Left ventricle myocardium superior (tissue), 1 donor: ENCODE measurements around the gene NDUFS2. TPM values are rescaled to one million over a fixed set of nuclear protein-coding genes. Genes with fewer than 3 reads are reported as not detected.

Source experiments
- ATAC-seq: fragments of 200-7000 bp; cut with Tn5 transposase; one replicate; pipeline ENCODE4 v1.9.1; 2020; ENCODE audit warnings: mild to moderate bottlenecking, moderate library complexity
- DNase-seq: peaks from one replicate; pipeline ENCODE4 v3.0.0-alpha.2; 2020
- intact Hi-C: fragments of 100-400 bp; cut with micrococcal nuclease; formaldehyde crosslinking; loops from one replicate; pipeline ENCODE4 v1.11.0; 2022
- total RNA-seq: library from RNA; stranded (reverse); fragmentation: NEBNext Ultra II Directional; extraction: Animal tissue kit (Norgen Biotek cat#: 25700); gene quantifications from one replicate; pipeline ENCODE4 v1.2.1, GENCODE V29; 2021
- donor health status: DM: no; HTN: yes; CAD: no; lungs with severe emphysema.

Gene NDUFS2
- total RNA-seq, 1 donor from 2014 or later = 335 TPM

- no peak for ATAC-seq
- intact Hi-C loops = no loop called here
- no peak for DNase-seq
These were observed 10.2 kb upstream of the NDUFS2 start for GRCh38 chr1:161191971-161192370.

- peak; percentile 50 for DNase-seq
- peak; percentile 62 for ATAC-seq
- intact Hi-C loops = no loop called here
These were observed 9.4 kb upstream of the NDUFS2 start for GRCh38 chr1:161192476-161193465.

- ATAC-seq = no peak
- intact Hi-C loops = no loop called here
- DNase-seq = no peak
These were observed 8.5 kb upstream of the NDUFS2 start for GRCh38 chr1:161193561-161194235.

GRCh38 chr1:161195171-161195570 is 7.0 kb upstream of the NDUFS2 start:
- intact Hi-C loops = no loop called here
- no peak for DNase-seq
- no peak for ATAC-seq

GRCh38 chr1:161196111-161196510 is 6.1 kb upstream of the NDUFS2 start:
- no peak for ATAC-seq
- no peak for DNase-seq
- intact Hi-C loops = no loop called here

- DNase-seq (peak; percentile 69), ATAC-seq (peak; percentile 4)
- intact Hi-C loops = no loop called here
These were observed 5.4 kb upstream of the NDUFS2 start for GRCh38 chr1:161196521-161197451.

GRCh38 chr1:161197560-161198193 is 4.5 kb upstream of the NDUFS2 start:
- ATAC-seq (no peak), DNase-seq (no peak)
- intact Hi-C loops = no loop called here

GRCh38 chr1:161198194-161198896 is 3.8 kb upstream of the NDUFS2 start:
- intact Hi-C loops = no loop called here
- peak; percentile 0 for ATAC-seq
- DNase-seq = peak; percentile 59

GRCh38 chr1:161198897-161199431 is 3.2 kb upstream of the NDUFS2 start, which contains the start of gene ADAMTS4:
Gene ADAMTS4, minus strand, starts transcription at chr1:161199054. Its CDS starts 427 bp downstream, at chr1:161198627.
- ATAC-seq (peak; percentile 35), DNase-seq (peak; percentile 69)
- intact Hi-C loops = no loop called here

- ATAC-seq (no peak), DNase-seq (no peak)
- intact Hi-C loops = loop anchor here (2.0 kb wide), 1 partner anchor 15 kb away; no protein-coding TSS in a partner anchor
These were observed 2.5 kb upstream of the NDUFS2 start for GRCh38 chr1:161199506-161200139.

GRCh38 chr1:161200421-161200991 is 1.7 kb upstream of the NDUFS2 start:
- DNase-seq = no peak
- ATAC-seq = no peak
- intact Hi-C loops = loop anchor here (2.0 kb wide), 1 partner anchor 16 kb away; no protein-coding TSS in a partner anchor

GRCh38 chr1:161200992-161201835 is 953 bp upstream of the NDUFS2 start:
- intact Hi-C loops = loop anchor here (2.0 kb wide), 1 partner anchor 16 kb away; no protein-coding TSS in a partner anchor
- peak; percentile 52 for ATAC-seq
- DNase-seq = peak; percentile 58

- ATAC-seq = peak; percentile 38
- no peak for DNase-seq
- intact Hi-C loops = no loop called here
These were observed 4.4 kb downstream of the NDUFS2 start for GRCh38 chr1:161206411-161207140.

GRCh38 chr1:161207173-161207572 is 5.0 kb downstream of the NDUFS2 start:
- ATAC-seq (peak; percentile 82), DNase-seq (peak; percentile 46)
- intact Hi-C loops = no loop called here

GRCh38 chr1:161209790-161210409 is 7.7 kb downstream of the NDUFS2 start:
- intact Hi-C loops = no loop called here
- DNase-seq = peak; percentile 75
- ATAC-seq = peak; percentile 60
